AG04449 (cell line): ENCODE results near the gene B4GALNT1.

Source experiments
- CTCF ChIA-PET: fragments of 350-600 bp; formaldehyde crosslinking; extraction: SDS; loops from one replicate; lab custom pipeline; 2021; ENCODE audit warnings: antibody characterized with exemption; lab: Yijun Ruan, JAX
- POLR2A ChIA-PET: fragments of 400-600, 350-600 bp; formaldehyde crosslinking; extraction: SDS; loops from one replicate; lab custom pipeline; 2020; ENCODE audit warnings: antibody characterized with exemption, inconsistent platforms; lab: Yijun Ruan, JAX
- DNase-seq: peaks from one replicate; pipeline ENCODE4 v3.0.0-alpha.2; 2010; ENCODE audit warnings: low read depth, low spot score
- H3K4me3 ChIP-seq: 2 replicates; pipeline ENCODE4 v1.5.1; 2011; ENCODE audit warnings: low read depth, mild to moderate bottlenecking, control low read depth, low read length
- CTCF ChIP-seq: IDR thresholded peaks from one replicate; pipeline ENCODE4 v1.5.1; 2011; ENCODE audit warnings: mild to moderate bottlenecking, moderate library complexity, low read length, control low read depth, inconsistent platforms; ENCODE audit not compliant: insufficient read depth; ENCODE audit errors: missing control alignments

Gene B4GALNT1

DNA sequence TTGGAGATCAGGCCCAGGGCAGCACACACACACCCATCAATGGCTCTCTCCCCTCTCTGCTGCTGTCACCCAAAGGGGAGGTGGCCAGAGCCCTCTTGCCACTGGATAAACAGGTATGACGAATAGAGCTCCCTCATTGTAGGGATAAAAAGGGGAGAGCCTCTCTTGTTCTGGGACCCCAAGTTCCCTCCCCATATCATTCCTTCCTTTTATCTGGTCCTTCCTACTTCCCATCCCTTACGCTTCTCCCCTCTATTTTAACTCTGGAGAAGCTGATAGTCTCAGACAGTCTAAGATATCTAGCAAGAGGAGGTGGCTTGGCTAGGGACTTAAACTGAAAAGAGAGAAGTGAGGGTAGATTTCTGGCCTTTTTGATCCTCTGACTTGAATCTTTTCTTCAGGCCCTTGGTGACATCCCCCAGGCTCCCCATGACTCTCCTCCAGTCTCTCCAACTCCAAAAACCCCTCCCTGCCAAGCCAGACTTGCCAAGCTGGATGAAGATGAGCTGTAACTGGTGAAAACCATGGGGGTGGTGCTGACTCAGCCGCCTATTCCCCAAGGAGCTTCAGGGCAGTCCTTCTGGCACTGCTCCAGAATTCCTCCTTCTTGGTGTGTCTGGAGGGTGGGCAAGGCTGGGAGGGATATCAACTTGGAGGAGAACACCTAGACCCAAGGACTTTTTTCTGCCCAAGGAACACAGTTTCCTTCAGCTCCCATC lies 16.5 kb downstream of the B4GALNT1 start:
- no peak overlapping the region for H3K4me3 ChIP-seq
- ChIA-PET POLR2A (no interaction called here), CTCF (interaction anchor here (1.0 to 9.9 kb wide), 5 partner anchors 12 to 158 kb away, joined by 3 to 113 read pairs (median 8); partner anchors contain the start of gene B4GALNT1)
- DNase-seq: no peak
- TF ChIP-seq CTCF: no peak

DNA sequence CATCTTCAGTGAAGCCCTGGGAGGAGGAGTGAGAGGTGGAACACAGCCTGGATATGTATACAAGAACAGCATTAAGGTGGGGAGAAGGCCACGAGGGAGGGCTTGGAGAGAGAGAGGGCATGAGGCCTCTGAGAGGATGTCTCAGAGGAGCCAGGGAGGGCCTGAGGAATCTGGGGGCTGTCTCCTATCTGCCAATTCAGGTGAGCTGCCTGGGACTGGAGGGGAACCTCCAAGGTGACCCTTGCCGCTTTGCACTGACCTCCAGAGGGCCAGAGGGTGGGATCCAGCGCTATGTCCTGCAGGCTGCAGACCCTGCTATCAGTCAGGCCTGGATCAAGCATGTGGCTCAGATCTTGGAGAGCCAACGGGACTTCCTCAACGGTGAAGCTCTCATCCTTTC lies 17.4 kb downstream of the B4GALNT1 start:
- no peak overlapping the region for H3K4me3 ChIP-seq
- ChIA-PET CTCF (interaction anchor here (1.0 to 9.9 kb wide), 6 partner anchors 8 to 157 kb away, joined by 3 to 113 read pairs (median 6); partner anchors contain the start of gene B4GALNT1), POLR2A (interaction anchor here (1.2 to 1.4 kb wide), 2 partner anchors 9 to 23 kb away, joined by 3 read pairs; no protein-coding TSS in a partner anchor)
- TF ChIP-seq CTCF: no peak
- DNase-seq: no peak

DNA sequence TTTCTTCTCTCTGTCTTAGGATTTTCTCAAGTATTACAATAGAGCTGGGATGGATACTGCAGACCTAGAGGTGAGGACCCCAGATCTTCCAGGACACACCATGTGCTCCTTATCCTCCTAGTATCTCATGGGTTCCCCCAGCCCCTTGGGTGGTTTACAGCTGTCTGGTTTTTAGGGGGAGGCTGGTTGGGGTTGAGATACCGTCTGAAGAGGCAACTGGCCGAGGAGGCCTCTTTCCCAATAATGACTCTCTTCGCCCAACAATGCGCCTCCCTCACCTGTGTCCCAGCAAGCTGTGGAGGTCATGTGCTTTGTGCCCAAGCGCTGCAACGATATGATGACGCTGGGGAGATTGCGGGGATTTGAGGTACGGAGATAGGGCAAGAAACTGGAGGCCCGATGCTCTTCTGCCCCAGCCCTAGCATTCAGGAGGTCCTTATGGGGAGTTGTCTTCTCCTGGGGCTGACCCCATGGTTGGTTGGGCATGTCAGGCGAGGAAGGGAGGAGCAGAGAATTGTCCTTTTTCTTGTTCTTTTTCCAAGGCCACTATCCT lies 18.0 kb downstream of the B4GALNT1 start:
- ChIA-PET CTCF (interaction anchor here (1.1 to 9.9 kb wide), 4 partner anchors 9 to 32 kb away, joined by 4 to 113 read pairs (median 8); partner anchors contain the start of gene B4GALNT1), POLR2A (interaction anchor here (1.2 to 1.4 kb wide), 3 partner anchors 10 to 22 kb away, joined by 3 to 4 read pairs (median 3); no protein-coding TSS in a partner anchor)
- DNase-seq: no peak
- TF ChIP-seq CTCF: no peak
- H3K4me3 ChIP-seq: no peak overlapping the region

GRCh38 chr12:57614178-57614947 lies 18.6 kb downstream of the B4GALNT1 start:
- no peak for TF ChIP-seq CTCF
- CTCF ChIA-PET: interaction anchor here (1.0 to 9.9 kb wide), 6 partner anchors 8 to 31 kb away, joined by 4 to 113 read pairs (median 6); partner anchors contain the start of genes B4GALNT1 and DTX3
- POLR2A ChIA-PET: interaction anchor here (1.2 to 1.4 kb wide), 2 partner anchors 9 to 10 kb away, joined by 3 to 4 read pairs; no protein-coding TSS in a partner anchor
- H3K4me3 ChIP-seq: no peak overlapping the region
- no peak for DNase-seq

DNA sequence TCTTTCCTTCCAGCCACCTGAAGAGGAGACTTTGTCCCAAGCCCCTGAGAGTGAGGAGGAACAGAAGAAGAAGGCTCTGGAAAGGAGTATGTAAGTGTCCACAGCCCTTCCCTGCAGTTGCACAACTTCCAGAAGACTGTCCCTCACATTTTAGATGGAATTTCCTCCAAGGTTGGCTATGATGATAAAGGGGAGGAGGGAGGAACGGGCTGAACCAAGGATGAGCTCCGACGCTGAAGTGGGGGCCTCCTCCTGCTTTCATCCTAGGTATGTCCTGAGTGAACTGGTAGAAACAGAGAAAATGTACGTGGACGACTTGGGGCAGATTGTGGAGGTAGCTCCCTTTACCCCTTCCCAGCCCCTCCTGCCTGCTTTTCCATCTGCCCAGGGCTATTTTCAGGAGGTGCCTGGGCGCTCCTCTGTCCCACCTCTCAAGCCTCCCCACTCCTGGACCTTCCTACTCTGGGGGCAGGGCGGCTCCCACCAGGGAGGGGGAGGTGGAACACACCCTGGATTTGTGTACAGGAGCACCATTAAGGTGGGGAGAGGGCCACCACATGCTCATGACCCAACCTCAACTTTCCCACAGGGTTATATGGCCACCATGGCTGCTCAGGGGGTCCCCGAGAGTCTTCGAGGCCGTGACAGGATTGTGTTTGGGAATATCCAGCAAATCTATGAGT lies 19.4 kb downstream of the B4GALNT1 start:
- ChIA-PET POLR2A (interaction anchor here (0.7 kb wide), 1 partner anchor 18 kb away, joined by 3 read pairs; no protein-coding TSS in a partner anchor), CTCF (interaction anchor here (1.0 to 9.9 kb wide), 5 partner anchors 7 to 30 kb away, joined by 5 to 113 read pairs (median 8); partner anchors contain the start of genes B4GALNT1 and DTX3)
- TF ChIP-seq CTCF: no peak
- no peak overlapping the region for H3K4me3 ChIP-seq
- no peak for DNase-seq
